Activated CD8-positive, alpha-beta memory T cell treated with anti-CD3 and anti-CD28 coated beads for 4 hours (primary cell): Measurements from ENCODE around the gene PAX8.

Experiments used
- DNase-seq, 2 donors: peaks; one replicate each; pipeline ENCODE4 v3.0.0-alpha.2; 2020; ENCODE audit warnings: low read depth in 2 of 2

Gene PAX8

DNA sequence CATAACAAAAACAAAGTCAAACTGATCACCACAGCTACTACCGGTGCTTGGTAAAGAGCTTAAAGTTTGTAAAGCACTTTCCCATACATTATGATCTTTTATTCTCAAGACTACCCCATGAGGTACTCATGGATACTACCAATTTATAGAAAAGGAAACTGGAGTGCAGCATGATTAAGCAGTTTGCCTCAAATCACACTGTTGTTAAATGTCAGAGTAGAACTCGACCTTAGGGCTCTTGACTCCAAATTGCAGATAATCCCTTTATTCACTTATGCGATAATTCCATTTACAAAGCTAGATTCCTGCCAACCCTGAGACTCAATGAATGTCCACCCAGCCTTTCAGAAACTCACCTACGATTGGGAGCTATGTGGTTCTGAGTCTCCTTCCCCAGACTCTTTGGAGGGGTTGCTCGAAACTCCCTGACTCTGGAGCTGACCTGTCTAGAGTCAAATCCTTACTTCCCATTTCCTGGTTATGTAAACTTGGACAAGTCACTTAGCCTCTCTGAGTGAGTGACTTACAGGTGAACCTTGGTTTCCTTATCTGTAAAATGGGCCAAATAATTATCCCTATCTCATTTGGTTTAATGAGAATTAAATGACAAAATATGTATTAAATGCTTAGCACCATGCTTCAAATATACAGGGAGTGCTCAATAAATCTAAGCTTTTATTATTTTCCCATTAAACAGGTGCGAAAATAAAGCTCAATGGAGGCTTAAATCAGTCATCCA, 57.6 kb downstream of the PAX8 start:
- no peak for DNase-seq

DNA sequence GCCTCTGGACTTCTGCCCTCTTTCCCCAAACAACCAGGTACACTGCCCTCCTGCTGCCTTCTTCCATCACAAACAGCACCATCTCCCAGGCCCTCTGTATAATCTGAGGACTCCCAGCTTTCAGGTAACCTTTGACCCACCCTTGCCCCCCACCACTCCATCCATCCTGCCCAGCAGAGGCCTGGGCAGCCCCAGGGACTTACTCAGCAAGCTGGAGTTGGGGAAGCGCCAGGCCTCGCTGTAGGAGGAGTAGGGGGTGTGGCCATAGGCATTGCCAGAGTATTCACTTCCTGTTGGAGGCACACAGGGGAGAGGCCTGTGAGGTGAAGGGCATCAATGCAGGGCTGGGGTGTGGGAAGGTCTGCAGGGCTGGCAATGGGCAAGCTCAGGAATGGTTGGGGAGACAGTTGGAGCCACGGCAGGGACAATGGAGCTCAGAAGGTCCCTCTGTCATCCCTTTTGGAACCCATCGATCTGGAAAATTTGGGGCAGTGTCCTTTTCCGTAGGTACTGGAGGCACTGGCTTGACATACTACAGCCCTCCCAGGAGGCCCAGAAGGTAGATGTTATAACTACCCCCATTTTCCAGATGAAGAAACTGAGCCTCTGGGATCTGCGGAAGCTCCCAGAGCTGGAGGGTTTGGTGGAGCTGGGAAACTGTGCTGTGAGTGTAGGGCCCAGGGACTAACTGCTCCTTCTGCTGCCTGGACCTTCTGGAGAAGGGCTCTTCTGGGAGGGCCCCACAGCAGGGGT, 58.7 kb downstream of the PAX8 start:
- no peak for DNase-seq

DNA sequence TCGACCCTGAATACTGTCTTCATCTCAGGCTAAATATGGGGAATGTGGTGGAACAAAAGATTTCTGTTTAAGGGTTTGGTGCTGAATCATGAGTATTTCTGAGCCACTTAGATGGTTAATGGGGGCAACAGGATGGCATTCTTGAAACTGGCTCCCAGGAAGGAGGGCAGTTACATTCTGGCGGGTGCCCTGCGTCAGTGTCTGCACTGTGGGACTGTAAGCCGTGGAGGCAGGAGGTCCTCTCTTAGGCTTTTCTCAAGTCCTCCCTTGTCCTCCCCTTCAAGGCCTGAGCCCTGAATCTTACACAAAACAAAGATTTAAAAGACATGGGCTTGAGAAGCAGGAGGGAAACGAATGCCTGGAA, 59.2 kb downstream of the PAX8 start:
- no peak for DNase-seq

DNA sequence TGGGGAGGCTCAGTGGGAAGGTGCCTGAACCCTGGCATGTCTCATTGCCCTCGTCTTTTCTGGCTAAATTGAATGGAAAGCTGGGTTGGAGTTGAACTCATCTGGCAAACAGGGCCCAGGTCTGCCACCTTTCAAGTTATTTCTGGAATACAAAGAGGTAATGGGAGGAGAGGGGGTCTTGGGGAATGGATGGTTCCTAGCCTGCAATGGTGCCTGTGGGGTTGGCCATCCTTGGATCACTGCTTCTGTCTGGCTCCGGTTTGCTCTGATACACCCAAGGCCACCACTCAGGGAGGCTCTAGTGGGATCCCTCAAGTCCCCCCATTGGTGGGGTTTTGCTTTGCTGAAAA, 59.7 kb downstream of the PAX8 start:
- no peak for DNase-seq

DNA sequence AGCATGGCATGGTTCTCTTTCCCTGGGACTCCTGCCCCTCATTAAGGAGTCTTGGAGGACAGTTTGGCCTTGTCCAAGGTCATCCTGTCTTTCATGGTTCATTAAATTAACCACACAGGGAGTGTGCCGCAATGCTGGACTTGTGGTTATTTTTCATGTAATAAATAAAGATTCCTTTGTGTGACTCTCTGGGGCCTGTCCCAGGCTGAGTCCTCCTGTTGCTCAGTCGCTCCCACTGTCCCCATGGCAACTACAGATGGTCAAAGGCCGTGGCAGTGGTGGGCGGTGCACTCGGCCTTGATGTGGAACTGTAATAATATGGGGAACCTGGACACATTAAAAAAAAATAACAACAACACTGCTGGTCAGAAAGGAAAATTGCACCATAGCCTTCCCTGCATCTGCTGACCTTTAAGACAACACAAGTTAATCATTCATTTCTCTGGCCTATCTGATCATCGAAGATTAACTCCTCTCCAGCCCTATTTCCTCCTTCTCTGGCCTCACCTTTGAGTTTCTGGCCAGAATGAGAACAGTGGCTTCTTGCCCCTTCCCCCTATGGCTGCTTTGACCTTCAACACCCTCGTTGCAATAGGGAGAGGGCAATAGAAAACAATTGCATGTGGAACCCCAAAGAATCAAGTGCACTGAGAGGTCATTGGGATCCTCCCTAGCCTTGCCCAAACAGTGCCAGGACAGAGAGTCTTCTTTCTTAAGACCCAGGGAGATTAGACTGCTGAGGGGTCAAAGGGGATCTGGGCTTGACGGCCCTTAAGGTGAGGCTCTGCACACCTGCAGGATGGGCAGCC, 60.2 kb downstream of the PAX8 start:
- DNase-seq, result no peak

DNA sequence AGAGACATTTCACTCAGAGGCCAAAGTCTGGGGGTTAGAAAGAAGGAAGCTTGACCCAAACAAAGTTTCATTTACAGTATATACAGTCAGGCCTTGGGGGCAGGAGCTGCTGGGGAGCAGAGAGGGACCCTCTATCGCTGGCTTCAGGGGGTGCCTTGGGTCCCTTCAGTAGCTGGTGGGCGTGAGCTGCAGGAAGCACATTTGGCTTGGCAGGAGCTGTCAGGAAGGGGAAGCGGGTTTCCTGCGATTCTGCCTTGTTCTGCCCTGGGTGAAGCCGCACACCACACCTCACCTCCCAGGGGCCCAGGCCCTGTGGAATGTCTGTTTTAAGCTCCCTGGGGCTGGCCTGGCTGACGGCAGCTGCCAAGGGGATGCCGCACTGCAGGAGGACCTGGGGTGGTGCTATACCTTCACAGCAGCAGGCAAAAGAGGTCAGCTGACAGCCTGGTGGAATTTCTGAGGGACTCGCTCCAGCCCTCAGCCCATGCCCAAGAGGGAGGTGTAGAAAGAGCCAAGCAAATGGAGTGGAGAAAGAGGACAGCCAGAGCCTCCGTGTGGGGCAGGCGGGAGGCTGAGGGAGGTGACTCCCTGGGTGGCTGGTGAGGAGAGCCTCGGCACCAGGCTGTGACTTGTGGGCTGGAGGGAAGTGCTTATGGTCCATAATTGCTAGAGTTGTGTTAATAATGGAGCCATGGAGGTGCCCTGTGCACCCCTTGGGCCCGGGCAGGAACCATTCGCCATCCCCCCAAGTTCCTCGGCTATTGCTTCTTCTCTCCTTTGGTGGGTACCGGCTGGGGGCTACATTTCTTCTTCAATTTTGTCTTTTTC, 61.1 kb downstream of the PAX8 start:
- DNase-seq, result no peak

DNA sequence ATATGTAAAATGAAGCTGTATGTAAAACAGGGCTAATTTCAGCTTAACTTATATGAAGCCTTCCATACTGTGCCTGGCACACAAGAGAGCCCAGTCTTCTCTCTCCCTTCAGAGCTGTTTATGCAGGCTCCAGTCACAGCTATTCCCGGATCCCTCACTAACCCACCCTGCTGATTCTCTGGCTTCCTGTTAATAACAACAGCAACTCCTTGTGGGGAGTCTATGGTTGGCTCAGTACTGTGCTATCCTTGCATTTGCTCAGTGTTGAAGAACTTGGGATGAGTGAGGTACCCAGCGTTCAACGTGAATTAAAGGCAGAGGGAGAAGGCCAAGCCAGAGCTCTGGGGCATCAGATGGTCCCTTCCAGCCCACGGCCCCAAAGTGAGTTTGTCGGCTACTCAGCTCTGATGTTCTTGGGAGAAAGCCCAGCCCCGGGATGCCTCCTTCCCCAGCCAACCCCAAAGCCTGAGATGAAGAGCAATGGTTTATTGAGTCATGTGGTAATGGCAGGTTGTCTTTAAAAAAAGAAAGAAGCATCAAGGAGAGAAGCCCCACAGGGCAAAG, 61.7 kb downstream of the PAX8 start:
- DNase-seq, result no peak

DNA sequence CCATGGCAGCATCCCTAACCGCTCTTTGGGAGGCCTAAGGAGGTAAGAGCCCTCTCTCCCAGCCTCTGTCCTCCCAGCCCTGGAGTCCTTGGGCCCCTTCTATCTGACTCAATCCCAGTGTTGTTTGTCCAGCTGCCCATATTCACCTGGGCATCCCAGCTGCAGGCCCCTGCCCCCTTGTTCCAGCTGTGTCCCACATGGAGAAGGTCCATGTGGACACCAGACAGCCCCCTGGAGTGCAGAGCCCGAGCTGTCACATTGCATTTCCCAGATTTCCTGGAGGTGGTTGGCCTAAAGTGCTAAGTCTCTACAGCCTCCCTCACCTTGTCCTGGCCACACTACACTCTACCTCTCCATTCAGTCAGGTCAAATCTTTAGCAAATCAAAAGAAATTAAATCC, 62.4 kb downstream of the PAX8 start:
- DNase-seq, result no peak

DNA sequence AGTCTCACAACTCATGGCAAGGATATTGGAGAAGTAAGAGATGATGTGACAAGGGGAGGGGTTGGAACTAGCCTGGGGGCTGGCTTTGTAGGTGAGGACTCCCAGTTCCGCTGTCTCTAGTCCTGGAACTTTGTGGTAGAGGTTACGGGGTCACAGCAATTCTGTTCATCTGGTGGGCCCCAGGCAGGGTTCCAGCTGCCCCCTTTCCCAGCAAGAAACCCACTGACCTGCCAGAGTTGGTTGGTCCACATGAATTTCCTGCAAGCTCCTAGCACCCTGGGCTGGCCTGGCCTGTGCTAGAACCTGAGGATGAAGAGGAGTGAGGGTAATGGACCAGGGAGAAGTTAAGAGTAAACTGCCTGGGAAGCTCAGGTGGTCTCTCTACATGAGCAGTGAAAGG, 63.7 kb downstream of the PAX8 start:
- DNase-seq, result no peak

DNA sequence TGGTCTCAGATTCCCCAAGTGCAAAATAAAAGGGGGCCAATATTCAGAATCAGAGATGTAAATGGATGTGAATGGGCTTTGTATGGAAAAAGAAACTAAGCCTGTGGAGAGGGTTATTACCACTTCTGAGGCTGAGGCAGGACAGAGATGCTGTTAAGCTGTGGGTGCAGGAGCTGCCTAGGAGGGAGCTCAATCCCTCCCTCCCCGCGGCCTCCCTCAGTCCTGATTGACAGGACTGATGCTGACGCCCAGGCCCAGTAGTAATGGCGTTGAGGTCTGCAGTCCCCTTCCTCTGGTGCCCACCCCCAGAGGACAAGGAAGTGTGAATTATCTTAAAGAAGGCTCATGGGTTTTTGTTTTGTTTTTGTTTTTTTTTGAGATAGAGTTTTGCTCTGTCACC, 64.6 kb downstream of the PAX8 start:
- no peak for DNase-seq

DNA sequence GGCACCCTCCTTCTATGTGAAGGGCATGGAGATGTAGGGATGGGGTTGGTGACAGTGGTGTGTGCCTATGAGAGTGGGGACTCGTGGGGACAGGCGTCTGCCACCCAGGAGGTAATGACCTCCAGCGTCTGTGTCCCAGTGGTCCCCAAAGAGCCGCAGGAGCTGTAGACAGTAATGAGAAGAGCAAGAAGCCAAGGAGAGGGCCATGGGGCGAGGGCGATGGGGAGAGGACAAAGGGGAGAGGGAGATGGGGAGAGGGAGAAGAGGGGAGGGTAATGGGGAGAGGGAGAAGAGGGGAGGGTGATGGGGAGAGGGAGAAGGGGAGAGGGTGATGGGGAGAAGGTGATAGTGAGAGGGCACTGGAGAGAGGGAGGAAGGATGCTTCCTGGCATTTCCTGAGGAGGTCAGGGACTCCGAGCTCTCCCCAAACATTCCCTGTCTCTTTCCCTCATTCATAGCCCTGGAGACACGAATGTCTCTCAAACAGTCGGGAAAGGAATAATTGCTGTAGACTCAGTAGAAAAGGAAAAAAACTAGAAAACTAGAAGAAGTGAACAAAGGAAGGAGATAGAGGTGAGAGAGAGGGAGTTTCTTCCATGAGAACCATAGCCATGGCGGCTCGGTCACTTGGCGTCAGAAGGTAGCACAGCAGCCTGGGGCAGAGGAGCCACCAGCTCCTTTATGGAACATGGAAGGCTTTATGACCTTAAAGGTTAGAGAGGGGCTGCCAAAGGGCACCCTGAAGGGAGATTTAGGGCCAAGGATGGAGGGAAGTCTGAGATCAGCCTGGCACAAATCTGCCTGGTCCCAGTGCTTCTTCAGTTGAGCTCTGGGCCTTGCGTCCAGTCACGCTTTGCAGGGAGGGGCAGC, 65.4 kb downstream of the PAX8 start:
- DNase-seq, result no peak

DNA sequence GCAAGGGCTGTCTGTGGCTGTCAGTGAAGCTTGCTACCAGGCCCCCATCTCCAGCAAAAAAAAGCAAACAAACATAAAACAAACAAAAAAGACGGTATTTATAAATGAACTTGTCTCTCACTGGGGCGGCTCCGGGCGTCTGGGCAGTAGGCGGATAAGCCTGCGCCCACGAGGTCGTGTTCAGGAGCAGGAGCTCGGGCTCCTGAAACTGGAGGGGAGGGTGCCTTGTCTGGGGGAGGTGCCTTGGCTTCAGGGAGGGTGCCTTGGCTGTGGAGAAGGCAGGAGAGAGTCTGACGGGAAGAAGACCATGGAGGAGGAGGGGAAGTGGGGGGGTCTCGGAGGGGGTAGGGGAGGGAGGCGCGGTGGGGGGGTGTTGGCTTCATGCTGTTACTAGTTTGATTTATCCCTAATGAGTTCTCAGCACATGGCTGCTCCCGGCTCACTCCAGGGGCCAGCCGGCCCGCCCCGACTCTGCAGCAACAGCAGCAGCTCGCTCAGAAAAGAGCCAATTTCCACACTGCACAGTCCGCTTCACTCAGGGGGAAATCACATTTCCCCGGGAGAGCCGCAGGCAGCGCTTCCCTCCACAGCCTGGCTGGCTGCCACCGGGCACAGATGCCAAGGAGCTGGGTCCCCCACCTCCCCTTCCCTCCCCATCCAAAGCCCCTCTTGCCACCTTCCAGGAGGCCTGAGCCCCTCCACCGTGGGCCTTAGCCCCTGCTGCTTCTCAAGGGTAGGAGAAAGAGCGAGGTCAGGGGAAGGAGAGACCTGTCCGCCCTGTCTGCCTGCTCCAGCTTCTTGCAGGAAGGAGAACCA, 66.3 kb downstream of the PAX8 start:
- DNase-seq, result no peak

DNA sequence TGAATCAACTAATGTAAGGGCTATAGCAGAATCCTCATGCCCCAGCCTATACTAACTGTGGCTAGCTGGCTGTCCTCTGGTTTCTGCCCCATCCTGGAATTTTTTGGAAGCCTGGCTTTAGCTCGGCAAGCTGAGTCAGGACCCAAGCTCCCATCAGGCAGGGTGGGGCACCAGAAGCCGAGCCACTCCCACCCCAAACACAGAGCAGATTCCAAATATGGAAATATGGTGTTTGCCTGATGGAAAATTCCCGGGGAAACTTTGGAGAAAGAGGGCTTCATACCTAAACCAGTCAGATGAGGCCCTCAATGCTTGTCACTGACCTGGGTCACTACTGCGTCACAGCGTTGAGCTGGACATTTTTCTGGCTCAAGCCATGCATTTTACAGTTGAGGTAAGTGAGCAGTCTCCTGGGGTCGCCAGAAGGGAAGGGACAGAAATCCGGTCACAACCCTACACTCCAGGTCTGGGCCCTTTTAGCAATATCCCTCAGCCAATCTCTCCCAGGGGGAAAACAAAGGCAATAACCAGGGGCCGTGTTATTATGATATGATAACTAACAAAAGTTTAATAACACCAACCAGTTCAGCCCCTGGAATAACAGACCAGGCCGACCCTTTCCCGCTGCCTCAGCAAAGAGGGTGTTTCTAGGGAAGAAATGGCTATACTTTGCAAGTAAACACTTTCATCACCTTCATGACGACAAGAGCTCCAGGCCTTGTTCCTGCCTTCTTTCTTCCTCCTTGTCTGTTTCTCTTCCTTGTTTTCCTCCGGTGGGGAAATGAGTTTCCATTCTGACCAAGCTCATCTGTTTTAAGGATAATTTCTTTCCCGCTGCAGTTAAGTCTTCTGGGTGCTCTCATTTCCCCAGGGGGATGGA, 67.3 kb downstream of the PAX8 start:
- no peak for DNase-seq

DNA sequence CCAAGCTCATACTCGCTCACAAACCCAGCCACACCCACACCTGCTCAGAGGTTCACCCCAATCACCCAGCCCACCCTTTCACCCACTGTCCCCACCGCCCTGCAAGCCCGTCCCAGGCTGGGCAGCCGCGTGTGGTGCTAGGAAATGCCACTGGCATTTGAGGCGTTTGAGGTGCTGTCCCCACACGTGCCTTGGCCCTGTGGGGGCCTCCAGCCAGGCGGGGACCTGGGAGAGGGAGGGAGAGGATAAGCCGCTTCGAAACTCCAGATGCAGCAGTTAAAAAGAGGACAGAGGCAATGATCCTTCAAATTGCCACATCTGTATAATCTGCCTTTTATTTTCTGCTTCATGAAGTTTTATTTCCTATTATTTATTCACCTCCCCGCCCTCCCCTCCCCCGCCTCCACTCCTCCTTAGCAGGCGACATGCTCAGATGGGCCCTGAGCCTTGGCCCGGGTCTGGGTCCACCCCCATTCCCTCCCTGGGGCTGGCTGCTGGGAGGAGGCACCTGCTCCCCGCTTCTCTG, 69.0 kb downstream of the PAX8 start:
- DNase-seq, result no peak

DNA sequence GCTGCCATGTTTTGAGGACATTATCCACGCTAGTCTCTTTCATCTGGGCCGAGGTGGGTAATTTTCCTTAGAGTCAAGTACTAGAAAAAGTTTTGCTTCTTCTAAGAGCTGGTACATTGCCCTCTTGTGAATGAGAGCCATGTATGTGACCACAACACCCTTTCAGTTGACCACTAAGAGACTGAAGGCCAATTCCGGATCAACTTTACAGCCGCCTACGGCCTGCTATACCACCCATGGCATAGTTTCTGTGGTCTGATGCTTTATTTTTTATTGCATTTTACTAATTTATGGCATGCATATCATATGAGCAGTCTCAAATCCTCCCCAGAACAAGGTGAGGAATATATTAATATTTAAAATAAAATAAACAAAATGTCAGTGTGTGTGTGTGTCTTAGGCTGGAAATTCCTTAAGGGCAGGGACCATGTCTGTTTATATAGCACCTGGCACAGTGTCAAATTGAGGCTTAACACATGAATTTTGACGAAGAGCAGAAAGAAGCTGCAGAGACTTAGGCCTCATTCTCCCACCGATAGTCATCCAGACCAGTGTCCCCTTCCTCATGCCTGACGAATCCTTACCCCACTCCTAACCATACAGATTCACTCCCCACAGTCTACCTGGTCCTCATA, 69.6 kb downstream of the PAX8 start:
- no peak for DNase-seq

DNA sequence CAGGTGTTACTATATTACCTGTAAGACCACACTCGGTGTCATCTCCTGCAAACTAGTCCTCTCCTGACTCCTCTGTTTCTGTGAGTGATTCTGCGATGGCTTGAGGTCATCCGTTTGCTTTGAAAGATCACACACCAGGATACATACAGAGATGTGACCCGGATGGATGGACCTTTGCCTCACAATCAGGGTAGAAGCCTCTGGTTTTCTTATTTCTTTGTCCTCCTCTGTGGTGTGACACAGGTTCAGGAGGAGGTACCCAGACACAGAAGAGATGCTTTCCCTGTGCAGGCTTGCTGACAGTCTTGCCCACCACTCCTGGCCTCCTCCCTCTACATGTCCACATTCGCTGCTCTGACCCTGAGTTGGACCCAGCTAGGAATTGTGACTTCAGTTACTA, 70.3 kb downstream of the PAX8 start:
- DNase-seq, result no peak

DNA sequence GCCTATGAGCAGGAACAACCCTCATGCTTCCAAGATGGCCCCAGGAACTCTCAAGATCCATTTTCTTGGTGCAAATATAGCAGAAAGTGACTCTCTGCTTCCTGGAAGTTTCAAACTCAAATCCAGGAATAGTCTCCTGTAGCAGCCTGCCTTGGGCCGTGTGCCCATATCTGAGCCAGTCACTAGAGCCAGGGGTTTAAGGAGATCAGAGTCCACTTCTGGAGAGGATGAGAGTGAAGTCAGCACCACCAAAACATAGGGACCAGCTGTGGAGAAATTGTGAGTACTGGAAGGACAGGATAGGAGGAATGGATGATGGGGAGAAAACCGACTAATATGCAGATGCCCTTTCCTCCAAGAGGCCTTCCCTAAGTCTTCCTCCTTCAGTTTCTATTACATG, 71.7 kb downstream of the PAX8 start:
- DNase-seq, result no peak

DNA sequence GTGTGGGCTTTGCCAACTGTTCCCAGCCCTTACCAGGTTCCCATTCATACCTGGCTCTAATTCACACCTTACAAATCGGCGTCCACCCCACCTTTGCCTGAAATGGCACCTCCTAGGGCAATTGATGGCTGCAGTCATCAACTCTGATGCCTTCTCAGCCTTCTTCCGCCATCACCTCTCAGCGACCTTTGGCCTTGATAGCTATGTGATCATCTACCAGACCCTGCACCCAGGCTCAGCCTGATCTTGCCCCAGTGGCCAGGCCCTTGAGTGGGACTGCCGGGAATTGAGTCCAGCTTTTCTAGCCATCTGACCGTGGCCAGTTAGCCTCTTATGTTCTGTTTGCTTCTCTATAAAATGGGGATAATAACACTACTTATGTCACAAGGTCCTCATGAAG, 72.5 kb downstream of the PAX8 start:
- no peak for DNase-seq
